ENCODE data around the gene TMUB1.

Gene TMUB1, protein sequence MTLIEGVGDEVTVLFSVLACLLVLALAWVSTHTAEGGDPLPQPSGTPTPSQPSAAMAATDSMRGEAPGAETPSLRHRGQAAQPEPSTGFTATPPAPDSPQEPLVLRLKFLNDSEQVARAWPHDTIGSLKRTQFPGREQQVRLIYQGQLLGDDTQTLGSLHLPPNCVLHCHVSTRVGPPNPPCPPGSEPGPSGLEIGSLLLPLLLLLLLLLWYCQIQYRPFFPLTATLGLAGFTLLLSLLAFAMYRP

DNA sequence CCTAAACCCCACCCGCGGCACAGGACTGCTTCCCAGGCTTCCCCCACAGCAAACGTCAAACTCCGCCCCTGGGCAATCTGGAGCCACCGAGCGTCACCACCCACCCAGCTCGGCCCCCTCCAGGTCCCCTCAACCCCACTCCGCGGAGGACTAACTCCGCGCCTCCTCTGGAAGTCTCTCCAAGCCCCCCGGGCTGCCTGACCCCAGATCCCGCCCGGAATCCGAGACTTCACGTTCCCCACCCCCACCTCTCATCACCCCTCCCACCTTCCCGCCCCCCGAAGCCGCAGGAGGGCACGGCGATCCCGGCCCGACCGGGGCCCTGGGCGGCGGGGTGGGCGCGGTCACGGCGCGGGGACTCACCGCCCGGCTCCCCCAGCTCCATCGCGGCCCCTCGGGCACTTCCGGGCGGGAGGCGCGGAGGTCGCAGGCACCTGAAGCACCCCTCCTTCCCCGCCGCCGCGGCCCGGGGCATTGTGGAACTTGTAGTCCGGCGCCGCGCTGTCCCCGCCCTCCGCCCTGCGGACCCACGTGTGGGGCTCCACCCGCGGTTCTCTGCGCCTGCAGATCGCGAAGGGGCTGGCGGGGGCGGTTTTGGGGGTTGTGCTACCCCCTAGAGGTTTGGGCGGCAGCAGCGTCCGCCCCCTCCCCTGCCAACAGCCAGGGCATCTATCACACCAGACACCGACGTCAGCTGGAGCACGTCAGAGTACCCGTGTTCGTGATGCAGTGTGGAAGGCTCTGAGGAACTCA is at the start of gene TMUB1:
Gene TMUB1, minus strand, starts transcription at position 423 of the 753 bp plus-strand sequence. CDS start 930 bp downstream, outside the sequence.
- peak; percentile 85 for DNase-seq

DNA sequence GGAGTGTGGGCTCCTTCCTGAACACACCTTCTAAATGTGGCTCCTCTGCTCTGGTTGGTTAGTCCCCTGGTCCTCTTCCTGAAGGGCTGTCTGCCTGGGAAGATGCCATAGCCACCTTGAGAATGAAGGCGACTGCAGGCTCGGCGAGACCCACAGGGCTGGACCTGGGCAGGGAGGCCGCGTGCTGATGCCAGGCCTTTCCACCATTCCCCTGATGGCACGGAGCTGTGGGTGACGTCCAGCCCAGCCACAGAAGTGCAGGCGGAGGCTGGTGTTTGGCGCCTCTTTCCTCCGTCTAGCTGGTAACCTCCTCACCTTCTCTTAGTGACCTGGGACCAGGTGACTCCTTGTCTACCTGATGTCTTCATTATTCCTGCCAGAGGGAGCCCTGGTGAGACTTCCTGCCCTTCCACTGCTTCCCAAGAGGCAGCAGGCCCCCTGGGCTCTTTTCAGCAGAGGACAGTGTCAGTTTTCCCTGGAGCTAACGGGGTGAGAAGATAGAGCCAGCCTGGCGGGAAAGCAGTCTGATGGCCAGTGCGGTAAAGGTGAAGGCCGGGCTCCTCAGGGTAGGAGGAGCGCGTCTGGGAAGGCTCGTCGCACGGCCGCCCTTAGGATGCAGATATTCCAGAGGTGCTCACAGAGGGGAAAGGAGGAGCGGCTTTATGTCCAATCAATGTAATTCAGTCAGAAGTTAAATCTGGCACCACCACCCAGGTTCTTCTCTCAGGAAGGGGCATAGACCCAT is 49.3 kb upstream of the TMUB1 start:
- no peak for DNase-seq

DNA sequence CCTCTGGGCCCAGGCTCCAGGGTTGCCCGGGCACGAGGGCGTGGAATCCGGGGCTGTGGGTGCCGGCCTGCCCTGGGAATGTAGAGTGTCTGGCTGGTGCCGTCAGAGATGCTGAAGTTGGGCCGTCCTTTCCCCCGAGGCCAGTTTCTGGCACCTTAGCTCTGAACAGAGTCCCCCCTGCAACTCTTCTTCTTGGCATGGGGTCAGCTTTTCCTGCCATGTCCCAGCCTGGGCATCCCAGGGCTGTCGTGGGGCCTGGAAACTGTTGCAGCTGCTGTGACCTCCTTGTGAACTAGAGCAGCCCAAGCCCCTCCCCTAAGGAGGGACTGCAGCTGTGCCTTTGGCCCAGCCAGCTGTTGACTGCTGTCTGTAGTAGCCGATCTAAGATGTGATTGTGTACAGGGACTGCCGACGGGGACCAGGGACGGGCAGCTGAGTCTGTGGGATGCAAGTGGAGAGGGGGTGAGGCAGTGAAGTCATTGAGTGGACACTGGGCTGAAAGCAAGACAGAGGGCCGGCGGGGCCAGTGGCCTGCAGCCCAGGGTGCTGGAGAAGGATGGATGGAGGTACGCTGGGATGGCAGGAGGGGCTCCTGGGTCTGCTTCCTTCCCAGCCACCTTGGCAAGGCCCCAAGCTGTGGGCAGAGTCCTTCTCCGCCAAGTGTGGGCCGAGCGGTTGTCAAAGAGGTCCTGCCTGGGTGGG is 48.5 kb upstream of the TMUB1 start:
- DNase-seq: no peak

DNA sequence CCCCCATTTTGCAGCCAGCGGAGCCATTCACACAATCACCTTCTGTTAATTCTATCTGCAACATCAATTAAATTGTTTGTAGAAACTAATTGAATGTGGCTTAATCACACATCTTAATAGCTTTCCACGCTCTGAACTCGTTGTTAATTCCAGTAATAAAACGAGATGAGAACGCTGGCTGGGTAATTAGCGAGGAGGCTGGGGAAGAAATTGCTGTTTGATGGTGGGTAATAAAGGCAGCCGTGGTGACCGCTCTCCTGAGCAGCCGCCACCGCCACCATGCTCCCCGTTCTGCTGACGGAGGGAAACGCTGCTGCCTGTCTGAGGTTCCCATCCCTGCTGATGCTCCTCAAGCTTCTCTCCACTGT is 47.9 kb upstream of the TMUB1 start:
- DNase-seq: no peak

DNA sequence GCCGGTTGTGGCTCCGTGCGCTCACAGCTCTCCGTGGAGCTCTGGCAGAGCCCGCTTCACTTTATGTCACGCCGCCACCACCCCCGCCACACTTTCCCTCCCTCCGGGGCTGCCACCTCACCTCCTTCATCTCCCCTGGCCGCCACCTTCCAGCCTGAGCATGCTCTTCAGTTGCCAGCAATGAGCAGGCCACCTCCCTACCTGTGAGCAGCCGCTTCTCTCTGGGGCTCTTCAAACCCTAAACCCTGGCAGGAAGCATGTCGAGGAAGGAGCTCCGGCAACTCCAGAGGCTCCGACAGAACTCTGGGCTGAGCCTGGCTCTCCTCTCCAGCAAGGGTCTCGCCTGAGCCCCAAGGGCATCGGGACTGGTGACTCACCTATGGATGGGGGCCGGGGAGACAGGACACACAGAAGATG is 47.5 kb upstream of the TMUB1 start:
- DNase-seq: no peak

DNA sequence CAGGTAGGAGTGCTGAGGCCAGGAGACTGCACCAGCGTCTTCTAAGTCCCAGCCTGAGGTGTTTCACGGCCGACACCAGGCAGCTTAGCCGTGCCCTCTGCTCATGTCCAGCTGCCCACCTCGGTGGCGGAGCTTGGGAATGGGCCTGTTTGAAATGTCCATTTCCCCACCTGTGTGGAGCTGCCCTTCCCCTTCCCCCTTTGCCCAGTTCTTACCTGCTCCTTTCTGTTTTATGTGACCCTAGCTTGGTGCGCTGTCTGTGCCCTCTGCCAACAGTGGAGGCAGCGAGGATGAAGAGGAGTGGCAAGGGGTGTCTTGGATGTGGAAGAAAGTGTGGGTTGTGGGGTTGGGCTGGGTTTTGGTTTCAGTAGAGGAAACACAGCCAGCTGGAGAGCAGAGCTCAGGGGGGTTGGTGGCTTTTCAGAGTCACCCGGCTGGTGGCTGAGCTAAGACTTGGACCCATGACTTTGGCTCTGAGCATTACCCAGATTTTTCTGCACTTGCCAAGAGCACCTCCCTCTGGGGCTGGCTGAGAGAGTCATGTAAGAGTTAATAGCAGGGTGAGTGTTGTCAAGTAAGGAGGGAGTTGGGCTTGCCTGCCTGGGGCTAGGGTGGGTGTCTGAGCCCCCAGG is 46.8 kb upstream of the TMUB1 start:
- DNase-seq: no peak

DNA sequence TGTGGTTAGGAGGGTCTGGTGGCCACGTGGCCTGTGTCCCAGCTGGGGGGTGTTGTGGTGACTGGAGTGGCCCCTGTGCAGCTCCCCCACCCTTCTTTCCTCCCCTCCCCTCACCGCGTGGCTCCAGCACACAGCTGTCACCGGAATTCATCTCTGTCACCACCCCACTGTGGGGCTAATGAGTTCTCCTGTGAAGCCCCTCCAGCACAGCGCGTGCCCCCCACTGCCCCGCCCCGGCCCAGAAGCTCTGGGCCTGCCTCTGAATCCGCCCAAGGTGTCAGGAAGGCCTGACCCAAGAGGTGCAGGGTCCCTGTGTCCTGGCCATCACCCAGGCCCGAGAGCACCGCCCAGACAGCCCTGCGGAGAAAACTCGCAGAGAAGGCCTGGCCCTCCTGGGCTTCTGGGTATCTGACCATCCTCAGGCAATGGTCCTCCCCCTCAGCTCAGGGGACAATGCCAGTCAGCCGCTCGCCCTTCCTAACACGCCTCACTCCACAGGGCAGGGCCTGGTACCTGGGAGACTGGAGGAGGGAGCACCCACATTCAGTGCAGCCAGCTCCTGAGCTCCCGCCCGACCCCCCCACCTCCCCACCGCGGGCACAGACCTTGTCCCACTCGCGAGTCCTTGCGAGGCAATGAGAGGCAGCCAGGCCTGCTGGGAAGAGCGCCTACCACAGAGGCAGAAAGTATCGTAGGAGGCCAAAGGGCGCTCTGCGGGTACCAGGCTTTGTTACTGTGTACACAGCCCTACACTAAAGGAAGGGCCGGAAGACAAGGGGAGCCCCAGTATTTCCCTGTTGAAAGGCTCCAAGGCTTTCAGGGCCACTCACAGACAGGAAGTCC is 46.0 kb upstream of the TMUB1 start:
- no peak for DNase-seq

DNA sequence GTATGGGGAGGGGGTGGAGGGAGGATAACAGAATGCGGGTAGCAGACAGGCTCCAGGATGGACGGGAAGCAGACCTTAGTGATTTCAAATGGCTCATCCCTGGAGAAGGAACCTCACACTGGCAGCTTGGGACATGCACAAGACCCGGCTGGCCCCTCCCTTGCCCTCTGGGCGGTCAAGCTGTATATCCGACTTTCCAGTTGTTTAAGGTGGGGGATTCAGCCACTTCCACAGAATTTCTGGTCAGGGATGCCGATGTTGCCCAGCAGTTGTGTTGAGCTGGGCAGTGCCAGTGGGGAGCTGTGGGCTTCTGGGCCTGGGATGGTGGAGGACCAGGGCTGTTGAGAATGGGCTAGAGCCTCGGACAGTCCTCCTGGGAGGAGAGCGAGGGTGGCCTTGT is 45.4 kb upstream of the TMUB1 start:
- no peak for DNase-seq

DNA sequence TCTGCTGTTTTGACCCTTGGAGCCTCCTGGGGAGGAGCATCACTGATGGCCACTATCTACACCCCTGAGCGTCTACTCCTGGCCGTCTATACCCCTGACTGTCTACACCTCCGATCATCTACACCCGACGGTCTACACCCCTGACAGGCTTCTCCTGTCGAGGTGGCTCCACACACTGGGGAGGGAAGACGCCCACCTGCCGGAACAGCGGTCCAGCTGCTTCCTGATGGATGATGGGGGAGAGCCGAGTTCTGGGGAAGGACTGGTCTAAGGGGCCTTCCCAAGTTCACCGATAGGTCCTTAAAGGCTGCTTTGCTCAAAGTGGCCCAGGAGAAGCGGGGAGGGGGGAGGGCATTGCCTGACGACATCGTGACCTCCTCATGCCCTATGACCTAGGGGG is 44.9 kb upstream of the TMUB1 start:
- DNase-seq: no peak

DNA sequence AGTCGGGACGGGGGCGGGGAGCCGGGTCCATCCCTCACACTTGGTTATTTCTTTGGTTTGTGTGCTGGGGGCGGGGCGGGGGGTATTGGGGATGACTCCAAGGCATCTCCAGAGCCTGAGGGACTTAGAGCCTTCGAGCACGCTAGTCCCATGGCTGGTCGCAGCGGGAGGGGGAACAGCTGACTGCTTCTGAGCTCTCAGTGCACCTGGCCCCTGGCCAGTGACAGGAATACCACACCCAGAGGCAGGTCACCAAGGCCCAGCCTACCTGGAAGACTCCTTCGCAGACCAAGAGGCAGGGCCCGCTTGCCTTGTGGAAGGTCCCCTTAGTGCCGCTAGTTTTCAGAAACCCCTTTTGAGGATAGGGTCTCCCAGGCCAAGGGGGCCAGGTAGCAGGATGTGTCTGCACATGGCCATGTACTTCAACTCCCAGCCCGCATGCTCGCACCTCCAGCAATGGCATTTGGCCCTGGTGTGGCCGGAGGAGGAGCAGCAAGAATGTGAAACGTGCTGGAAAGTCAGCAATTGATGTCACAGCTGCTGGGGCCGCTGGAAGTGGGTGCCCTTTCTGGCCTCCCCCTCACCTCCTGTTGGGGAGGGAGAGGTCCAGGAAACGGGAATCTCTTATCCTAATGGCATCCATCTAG is 43.3 kb upstream of the TMUB1 start:
- no peak for DNase-seq

DNA sequence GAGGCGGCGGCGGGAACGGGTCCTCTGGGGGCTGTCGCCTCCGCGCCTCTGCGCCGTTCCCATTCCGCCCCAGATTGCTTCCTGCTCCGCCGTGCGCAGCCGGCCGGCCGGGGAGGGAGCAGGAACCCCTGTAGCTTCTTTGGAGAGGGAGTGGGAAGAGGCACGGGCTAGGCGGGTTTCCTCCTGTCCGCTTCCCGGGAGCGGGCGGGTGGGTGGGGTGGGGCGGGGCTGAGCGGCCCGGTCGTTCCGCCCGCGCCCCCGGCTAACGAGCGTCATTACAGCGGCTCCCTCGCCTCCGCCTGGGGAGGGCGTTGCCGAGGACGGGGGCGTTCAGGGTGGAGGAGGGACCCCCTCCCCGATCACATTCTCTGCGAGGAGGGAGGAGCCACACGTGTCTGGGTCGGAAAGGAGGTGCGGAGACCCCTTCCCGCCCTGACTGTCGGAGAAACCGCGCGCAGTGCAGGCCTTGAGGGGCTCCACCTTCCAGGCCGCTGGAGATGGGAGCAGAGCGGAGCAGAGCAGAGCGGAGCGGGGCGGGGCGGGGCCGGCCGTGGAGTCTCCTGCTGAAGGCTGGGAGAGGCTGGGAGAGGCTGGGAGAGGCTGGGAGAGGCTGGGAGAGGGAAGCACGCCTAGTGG is 42.7 kb upstream of the TMUB1 start:
- DNase-seq: no peak

DNA sequence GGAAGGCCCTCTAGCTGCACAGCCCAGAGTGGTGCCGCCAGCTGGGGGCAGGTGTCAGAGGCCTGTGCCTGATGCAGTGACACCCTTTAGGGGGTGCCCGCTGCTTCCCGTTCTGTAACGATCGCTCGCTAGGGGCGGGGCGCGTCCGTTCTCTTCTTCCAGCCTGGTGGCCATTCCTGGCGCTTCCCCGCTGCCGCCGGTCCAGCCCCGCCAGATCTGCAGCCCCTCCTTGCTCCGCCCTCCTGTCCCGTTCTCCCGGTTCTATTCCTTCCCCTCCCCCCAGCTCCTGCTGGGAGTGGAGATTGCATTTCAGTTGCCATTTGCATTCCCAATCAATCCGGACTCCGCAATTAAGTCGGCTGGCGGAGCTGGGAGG is 42.2 kb upstream of the TMUB1 start:
- DNase-seq: no peak

DNA sequence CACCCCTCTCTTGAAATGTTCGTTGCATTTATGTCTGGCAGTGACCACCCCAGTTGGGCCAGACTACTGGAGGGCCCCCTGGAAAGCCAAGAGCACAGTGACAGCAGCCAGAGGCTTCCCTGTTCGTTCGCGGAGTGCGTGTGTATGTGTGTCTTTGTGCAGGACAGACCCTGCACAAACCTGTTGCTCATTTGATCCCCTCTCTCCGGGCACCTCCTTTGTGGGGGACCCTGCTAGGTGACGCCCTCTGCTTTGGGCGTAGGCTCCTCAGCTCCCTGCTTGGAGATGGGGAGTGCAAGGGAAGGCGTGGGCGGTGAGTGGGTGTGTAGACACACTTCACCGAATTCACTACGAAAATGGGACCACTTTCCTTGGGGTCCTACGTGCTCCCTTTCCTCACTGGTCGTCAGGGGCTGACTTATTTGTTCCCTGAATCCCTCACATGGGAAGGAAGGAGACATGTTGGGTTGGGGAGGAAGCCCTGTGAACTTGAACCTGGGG is 41.7 kb upstream of the TMUB1 start:
- no peak for DNase-seq

DNA sequence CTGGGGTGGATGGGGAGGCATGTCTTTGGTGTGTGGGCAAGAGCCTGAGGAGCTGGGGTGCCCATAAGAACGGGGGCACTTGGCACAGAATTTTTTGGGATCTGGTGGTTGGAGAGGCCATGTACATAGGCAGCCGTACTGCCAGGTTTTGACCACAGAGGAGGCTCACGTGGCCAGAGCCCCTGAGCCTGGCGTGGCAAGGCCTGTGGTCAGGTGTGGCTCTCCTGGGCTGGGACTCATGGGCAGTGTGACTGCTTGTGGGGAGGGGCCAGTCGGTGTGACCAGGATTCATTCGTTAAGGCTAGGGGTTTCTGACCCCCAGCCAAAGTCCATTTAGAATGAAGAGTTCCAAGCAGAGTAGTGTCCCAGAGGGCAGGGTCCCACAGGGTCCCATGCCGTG is 41.2 kb upstream of the TMUB1 start:
- DNase-seq: no peak

DNA sequence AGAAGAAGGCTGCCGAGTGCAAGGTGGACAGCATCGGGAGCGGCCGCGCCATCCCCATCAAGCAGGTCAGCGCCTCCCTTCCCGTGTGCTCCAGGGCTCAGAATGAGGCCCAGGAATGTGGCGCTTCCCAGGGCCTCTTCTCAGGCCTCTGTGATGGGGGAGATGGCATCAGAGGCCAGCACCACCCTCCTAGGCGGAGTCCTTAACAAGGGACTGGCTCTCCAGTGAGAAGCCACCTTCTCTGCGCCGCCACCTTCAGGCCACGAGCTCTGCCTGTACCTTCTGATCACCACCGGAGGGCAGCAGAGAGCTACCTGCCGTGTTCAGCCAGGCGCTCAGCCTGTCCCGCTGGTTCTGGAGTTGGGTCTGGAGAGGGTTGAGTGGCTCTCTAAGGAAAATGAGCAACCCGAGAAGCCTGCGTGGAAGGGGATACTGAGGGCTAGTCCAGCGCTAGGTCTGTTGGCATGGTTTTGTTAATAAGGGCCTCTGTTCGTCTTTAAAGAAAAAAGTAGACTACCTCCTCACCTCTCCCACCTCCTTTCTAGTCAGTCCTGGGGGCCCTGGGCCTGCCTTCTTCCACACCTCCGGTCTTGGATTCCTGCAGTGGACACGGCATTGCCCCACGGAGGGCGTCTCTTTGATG is 40.6 kb upstream of the TMUB1 start:
- peak; percentile 82 for DNase-seq

DNA sequence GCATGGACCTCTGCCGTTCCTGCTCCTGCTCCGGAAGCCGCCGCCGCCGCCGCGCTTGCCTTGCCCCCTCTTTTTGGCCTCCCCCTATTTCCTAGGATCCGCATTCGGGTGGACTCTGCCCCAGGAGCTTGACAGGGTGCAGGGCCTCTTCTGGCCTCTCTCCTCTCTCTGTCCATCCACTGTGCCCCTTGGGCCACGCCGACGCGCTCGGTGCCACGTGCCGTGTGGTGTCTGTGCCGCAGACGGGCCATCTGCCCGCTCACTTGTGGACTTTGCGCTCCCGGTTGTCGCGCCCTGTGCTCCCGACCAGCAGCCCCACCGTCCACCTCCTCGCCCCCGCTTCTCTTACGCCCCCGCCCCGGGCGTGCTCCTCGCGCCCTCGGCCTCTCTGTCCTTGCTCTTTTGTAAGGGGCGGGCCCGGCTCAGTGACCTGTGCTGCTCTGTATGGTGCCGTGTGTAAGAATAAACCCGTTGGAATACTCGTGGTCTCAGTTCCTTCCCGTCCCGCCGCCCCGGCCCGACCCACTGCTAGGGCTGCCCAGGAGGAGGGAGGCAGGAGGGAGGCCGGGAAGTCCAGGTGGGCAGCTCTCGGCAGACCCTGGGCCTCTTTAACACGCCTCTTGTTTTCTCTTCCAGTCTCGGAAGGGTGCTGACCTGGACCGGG is 40.0 kb upstream of the TMUB1 start:
- no peak for DNase-seq

DNA sequence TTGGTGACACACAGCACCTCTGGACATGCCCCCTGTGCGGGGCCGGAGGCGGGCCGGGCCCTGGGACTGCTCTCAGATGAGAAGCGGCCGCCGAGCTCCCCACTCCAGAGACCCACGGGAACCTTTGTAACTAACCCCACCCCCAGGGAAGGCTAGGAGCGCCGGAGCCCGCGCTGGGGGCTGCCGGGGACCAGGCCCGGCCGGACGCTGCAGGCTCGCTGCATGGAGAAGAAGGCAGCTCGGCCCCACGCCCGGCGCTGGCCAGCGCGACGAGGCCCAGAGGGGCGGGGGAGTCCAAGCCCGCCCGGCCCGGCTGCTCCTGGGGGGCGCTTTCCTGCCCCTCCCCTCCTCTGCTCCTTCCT is 39.5 kb upstream of the TMUB1 start:
- DNase-seq: no peak

DNA sequence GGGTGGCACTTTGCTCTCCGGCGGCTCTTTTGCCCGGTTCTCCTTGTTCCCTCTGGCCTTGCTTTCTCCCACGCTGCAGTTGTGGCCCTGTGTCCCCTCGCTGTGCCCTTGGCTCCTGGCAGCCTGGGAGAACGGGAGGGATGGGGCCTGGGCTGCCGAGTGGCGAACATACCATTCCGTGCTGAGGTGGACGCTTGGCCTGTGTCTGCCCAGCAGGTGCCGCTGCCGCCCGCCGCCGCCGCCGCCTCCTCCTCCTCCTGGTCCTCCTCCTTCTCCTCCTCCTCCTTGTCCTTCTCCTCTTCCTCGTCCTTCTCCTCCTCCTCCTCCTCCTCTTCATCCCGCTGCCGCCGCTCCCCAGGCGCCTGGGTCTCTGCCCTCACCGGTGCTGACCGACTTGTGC is 39.0 kb upstream of the TMUB1 start:
- DNase-seq: no peak

DNA sequence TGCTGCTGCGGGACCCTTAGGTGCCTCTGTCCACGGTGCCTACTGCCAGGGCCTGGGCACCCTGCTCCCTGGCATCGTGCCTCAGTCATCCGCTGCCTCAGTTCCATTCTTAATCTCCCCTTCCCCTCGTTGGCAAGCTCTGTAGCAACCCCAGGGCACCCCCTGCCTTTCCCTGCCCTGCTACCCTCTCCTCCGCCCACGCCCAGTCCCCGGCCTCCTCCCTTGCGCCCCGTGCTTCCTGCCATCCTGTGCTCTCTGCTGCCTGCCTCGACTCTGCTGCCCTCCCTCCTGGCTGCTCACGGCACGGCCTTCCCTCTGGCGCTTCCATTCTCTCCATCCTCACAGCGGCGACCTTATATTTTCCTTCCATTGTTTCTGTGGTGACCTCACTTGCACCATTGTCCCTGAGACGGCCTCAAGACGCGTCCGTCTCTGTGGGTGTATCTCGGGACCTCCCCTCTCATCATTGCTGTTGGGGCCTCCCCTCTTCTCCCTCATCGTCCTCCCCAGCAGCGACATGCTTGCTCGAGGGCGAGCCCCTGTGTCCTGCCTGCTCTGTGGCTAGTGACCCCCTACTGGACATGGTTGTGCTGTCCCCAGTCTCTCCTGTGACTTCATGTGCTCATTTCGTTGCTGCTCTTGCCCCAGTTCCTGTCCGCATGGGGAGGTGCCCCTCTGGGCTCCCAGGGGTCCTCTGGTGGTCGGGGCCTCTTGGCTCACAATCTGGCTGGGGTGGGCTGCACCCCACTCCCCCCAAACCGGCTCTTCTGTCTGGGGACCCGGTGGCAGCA is 38.3 kb upstream of the TMUB1 start:
- no peak for DNase-seq
